HCT116 (cell line): ENCODE data around the gene SHANK2.

Experiments
- CBX3 ChIP-seq: IDR thresholded peaks from 2 replicates; pipeline ENCODE4 v1.6.1; 2012; ENCODE audit warnings: low read depth
- EZH2phosphoT487 ChIP-seq: fragments of 200-600 bp; IDR thresholded peaks from 2 replicates; pipeline ENCODE4 v1.6.1; 2018; ENCODE audit warnings: antibody characterized with exemption, borderline replicate concordance
- POLR2A ChIP-seq: IDR thresholded peaks from 2 replicates; pipeline ENCODE4 v1.7.0; 2011; ENCODE audit warnings: borderline replicate concordance; ENCODE audit not compliant: insufficient read depth, insufficient read length; ENCODE audit errors: extremely low read depth
- RAD21 ChIP-seq: IDR thresholded peaks from 2 replicates; pipeline ENCODE4 v1.6.1; 2012; ENCODE audit warnings: low read depth, mild to moderate bottlenecking
- YY1 ChIP-seq: IDR thresholded peaks from 2 replicates; pipeline ENCODE4 v1.6.1; 2011; ENCODE audit warnings: low read length, low read depth, moderate library complexity, mild to moderate bottlenecking; ENCODE audit not compliant: insufficient replicate concordance; ENCODE audit errors: extremely low read depth
- TF ChIP-seq, protein P1 (sequence below): IDR thresholded peaks from 2 replicates; pipeline ENCODE4 v1.6.1; 2012
- TF ChIP-seq, protein P2 (sequence below): IDR thresholded peaks from 2 replicates; pipeline ENCODE4 v1.6.1; 2012; ENCODE audit warnings: low read depth

DNA sequence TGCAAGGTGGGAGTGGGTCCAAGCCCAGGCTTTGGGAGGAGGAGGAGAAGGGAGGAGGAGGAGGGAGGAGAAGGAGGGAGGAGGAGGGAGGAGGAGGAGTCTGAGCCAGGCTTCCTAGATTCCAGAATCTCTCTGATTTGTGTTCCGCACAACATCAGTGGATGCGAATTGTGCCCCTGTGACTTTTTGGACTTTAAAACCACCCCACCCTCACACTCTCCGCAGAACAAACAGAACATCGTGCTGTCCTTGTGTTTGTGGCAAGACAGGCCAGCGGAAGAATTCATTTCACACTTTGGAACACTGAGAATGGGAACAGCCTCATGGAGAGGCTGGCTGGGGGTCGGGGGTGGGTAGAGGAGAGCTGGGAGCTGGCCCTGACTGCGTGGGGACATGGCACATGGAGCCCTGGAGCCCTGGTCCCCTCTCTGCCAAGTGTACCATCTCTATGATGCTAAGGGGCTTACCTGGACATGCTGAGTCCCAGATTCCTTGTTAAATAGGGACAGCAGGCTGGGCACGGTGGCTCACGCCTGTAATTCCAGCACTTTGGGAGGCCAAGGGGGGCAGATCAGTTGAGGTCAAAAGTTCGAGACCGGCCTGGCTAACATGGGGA, 16.4 kb upstream of the SHANK2 start:
- TF ChIP-seq, protein P1, sequence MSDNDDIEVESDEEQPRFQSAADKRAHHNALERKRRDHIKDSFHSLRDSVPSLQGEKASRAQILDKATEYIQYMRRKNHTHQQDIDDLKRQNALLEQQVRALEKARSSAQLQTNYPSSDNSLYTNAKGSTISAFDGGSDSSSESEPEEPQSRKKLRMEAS: no peak
- TF ChIP-seq POLR2A (no peak), CBX3 (no peak), YY1 (no peak), EZH2phosphoT487 (no peak), RAD21 (no peak)
- TF ChIP-seq, protein P2, sequence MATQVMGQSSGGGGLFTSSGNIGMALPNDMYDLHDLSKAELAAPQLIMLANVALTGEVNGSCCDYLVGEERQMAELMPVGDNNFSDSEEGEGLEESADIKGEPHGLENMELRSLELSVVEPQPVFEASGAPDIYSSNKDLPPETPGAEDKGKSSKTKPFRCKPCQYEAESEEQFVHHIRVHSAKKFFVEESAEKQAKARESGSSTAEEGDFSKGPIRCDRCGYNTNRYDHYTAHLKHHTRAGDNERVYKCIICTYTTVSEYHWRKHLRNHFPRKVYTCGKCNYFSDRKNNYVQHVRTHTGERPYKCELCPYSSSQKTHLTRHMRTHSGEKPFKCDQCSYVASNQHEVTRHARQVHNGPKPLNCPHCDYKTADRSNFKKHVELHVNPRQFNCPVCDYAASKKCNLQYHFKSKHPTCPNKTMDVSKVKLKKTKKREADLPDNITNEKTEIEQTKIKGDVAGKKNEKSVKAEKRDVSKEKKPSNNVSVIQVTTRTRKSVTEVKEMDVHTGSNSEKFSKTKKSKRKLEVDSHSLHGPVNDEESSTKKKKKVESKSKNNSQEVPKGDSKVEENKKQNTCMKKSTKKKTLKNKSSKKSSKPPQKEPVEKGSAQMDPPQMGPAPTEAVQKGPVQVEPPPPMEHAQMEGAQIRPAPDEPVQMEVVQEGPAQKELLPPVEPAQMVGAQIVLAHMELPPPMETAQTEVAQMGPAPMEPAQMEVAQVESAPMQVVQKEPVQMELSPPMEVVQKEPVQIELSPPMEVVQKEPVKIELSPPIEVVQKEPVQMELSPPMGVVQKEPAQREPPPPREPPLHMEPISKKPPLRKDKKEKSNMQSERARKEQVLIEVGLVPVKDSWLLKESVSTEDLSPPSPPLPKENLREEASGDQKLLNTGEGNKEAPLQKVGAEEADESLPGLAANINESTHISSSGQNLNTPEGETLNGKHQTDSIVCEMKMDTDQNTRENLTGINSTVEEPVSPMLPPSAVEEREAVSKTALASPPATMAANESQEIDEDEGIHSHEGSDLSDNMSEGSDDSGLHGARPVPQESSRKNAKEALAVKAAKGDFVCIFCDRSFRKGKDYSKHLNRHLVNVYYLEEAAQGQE: no peak
